Fibroblast of lung (primary cell): Measurements from ENCODE around the gene PRKCA. TPM values are rescaled to one million over a fixed set of nuclear protein-coding genes. Genes with fewer than 3 reads are reported as not detected.
"Not testable (repeated sequence)": the region's sequence is repeated elsewhere in the genome, so short reads cannot be mapped to it uniquely, and the experiment has no call there.

ENCODE experiments used
- DNase-seq, 2 donors: peaks; one replicate each; pipeline versions ENCODE4 v3.0.0 to v3.0.0-alpha.2; 2010; ENCODE audit warnings: low read depth in 2 of 2
- H2AFZ ChIP-seq: 2 replicates; pipeline ENCODE4 v1.5.1; 2012; ENCODE audit warnings: low read length, control low read depth, inconsistent platforms
- H3K27ac ChIP-seq: 2 replicates; pipeline ENCODE4 v1.5.1; 2011; ENCODE audit warnings: low read length, control low read depth; ENCODE audit not compliant: insufficient read depth
- H3K27me3 ChIP-seq: 2 replicates; pipeline ENCODE4 v1.5.1; 2011; ENCODE audit warnings: mild to moderate bottlenecking, low read length; ENCODE audit not compliant: control insufficient read depth, insufficient read depth
- H3K36me3 ChIP-seq: 2 replicates; pipeline ENCODE4 v1.5.1; 2011; ENCODE audit warnings: low read length; ENCODE audit not compliant: control insufficient read depth, insufficient read depth
- H3K4me1 ChIP-seq: 2 replicates; pipeline ENCODE4 v1.5.1; 2011; ENCODE audit warnings: low read length; ENCODE audit not compliant: control insufficient read depth, insufficient read depth; ENCODE audit errors: extremely low read depth
- H3K4me2 ChIP-seq: 2 replicates; pipeline ENCODE4 v1.5.1; 2011; ENCODE audit warnings: low read length, control low read depth; ENCODE audit not compliant: insufficient read depth; ENCODE audit errors: extremely low read depth
- H3K4me3 ChIP-seq, 4 experiments: fragments of 200-600 bp in 1 of 4; sonication (generic) in 1 of 4; replicated peaks in 1 of 4; 2 replicates each; pipeline ENCODE4 v1.5.1; 2011 to 2016; ENCODE audit warnings: low read length in 4 of 4, low read depth in 3 of 4, mild to moderate bottlenecking in 3 of 4, control low read depth in 2 of 4, inconsistent platforms in 1 of 4, mixed read lengths in 1 of 4; ENCODE audit not compliant: insufficient read depth in 1 of 4; ENCODE audit errors: control extremely low read depth in 1 of 4
- H3K79me2 ChIP-seq: 2 replicates; pipeline ENCODE4 v1.5.1; 2012; ENCODE audit warnings: mild to moderate bottlenecking, low read length, inconsistent platforms; ENCODE audit not compliant: control insufficient read depth, insufficient read depth
- H3K9ac ChIP-seq: 2 replicates; pipeline ENCODE4 v1.5.1; 2011; ENCODE audit warnings: mild to moderate bottlenecking, low read length, control low read depth; ENCODE audit not compliant: insufficient read depth
- H3K9me3 ChIP-seq: 2 replicates; pipeline ENCODE4 v1.5.1; 2012; ENCODE audit warnings: low read depth, low read length; ENCODE audit not compliant: control insufficient read depth, insufficient read depth
- H4K20me1 ChIP-seq: 2 replicates; pipeline ENCODE4 v1.5.1; 2011; ENCODE audit warnings: low read length; ENCODE audit not compliant: control insufficient read depth, insufficient read depth; ENCODE audit errors: extremely low read depth
- EZH2 ChIP-seq: IDR thresholded peaks from 2 replicates; pipeline ENCODE4 v1.5.1; 2012; ENCODE audit warnings: low read length, control low read depth, mild to moderate bottlenecking; ENCODE audit errors: missing control alignments
- polyA plus RNA-seq, 2 donors: library from polyadenylated mRNA; depleted of rRNA in 1 of 2; stranded (reverse) in 1 of 2; unstranded in 1 of 2; fragments of >200 nt; gene quantifications; 2 replicates each; pipeline ENCODE4 v1.2.1, GENCODE V29; 2011 to 2012; ENCODE audit warnings: missing spikeins in 1 of 2
- total RNA-seq: library from RNA; depleted of rRNA; stranded (reverse); fragments of >200 nt; gene quantifications from 2 replicates; pipeline ENCODE4 v1.2.1, GENCODE V29; 2014
- TF ChIP-seq, protein P1 (sequence below), 2 donors: IDR thresholded peaks in 1 of 2; conservative IDR thresholded peaks in 1 of 2; 1 replicate in 1 of 2; 2 replicates in 1 of 2; pipeline ENCODE4 v1.5.1; 2011 to 2012; ENCODE audit warnings: low read length in 2 of 2, control low read depth in 1 of 2, inconsistent platforms in 1 of 2, low read depth in 1 of 2, mild to moderate bottlenecking in 1 of 2

Gene PRKCA
- total and polyA plus RNA-seq, 2 donors (not counting 1 experiment from before 2014, with no cell fraction given), result 34.0 to 74.2 TPM

DNA sequence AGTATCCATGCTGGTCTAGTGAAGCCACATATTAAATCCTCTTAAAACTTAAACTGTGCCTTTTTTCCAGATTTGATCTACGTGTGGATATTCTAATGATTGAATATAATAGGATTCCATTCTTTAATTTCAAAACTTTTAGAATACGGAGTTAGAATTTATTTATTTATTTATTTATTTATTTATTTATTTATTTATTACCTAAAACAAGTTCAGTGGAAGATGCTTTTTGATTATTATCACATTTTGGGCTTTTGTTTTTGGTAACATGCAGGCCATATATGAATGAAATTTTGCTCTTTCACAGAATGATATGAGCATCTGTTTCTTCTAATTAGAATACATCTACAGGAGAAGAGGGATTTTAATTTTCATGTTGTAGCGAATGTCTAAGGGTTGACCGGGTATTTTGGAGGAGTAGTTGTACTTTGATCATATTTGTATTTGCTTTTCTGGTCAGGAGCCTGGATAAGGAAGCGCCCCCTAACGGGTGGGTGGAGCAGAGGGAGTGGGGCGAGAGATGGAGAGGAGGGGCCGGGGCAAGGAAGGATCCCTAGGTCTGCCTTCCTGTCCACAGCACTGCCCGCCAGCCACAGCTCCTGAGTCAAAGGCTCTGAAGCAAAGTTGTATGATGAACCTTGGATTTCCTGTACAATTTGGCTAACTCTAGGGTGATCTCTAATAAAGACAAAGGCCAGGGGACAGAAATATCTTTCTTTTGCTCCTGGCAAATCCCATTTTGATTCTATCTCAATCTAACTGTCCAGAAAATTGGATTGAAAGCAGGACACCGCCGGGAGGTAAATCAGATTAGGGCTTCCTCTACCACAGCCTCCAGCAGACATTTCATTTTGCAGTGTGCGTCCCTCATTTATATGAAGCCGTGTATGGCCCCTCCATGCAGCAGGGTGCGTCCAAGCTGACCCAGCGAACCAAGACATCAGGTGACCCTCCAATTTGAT, 149.1 kb downstream of the PRKCA start:
- Histone ChIP-seq H3K9ac (no peak overlapping the region), H4K20me1 (no peaks in the 10 kb centered on the region), H3K36me3 (peaks cover 1% of the 10 kb centered on the region), H2AFZ (no peak overlapping the region), H3K79me2 (peaks cover 64% of the 10 kb centered on the region), H3K27ac (no peak overlapping the region), H3K27me3 (no peaks in the 10 kb centered on the region), H3K4me3 (no peak overlapping the region), H3K4me2 (no peak overlapping the region), H3K4me1 (no peaks in the 10 kb centered on the region), H3K9me3 (no peaks in the 10 kb centered on the region)
- no peak for TF ChIP-seq EZH2
- TF ChIP-seq, protein P1, sequence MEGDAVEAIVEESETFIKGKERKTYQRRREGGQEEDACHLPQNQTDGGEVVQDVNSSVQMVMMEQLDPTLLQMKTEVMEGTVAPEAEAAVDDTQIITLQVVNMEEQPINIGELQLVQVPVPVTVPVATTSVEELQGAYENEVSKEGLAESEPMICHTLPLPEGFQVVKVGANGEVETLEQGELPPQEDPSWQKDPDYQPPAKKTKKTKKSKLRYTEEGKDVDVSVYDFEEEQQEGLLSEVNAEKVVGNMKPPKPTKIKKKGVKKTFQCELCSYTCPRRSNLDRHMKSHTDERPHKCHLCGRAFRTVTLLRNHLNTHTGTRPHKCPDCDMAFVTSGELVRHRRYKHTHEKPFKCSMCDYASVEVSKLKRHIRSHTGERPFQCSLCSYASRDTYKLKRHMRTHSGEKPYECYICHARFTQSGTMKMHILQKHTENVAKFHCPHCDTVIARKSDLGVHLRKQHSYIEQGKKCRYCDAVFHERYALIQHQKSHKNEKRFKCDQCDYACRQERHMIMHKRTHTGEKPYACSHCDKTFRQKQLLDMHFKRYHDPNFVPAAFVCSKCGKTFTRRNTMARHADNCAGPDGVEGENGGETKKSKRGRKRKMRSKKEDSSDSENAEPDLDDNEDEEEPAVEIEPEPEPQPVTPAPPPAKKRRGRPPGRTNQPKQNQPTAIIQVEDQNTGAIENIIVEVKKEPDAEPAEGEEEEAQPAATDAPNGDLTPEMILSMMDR (conservative IDR thresholded peaks at IDR 0.05 in 1 of 2, IDR thresholded peaks at IDR 0.05 in 1 of 2; ENCODE audit: low read depth in 1 of 2, low read length in 2 of 2), result no peak
- DNase-seq, result no peak

DNA sequence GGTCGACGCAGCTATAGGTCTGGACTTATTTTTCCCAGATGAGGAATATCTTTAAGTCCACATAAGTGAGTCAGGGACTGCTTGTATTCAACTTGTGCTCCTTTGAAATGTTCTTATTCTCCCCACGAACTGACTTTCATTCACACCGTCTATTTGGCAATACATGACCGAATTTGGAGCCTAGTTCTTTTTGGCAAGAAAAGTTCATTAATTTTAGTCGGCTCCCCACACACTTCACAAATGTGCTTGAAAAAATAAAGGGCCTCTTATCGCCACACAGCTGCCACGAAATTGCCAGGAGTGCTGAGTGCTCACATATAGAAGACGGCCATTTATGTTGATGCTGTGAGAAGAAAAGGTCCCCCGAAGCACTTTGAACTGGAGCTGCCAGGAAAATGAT, 152.6 kb downstream of the PRKCA start:
- Histone ChIP-seq H3K27me3 (no peaks in the 10 kb centered on the region), H4K20me1 (no peaks in the 10 kb centered on the region), H3K79me2 (peaks cover 45% of the 10 kb centered on the region), H2AFZ (no peak overlapping the region), H3K9ac (no peak overlapping the region), H3K4me2 (no peak overlapping the region), H3K4me1 (peaks cover 6% of the 10 kb centered on the region), H3K36me3 (peaks cover 3% of the 10 kb centered on the region), H3K9me3 (no peaks in the 10 kb centered on the region), H3K4me3 (no peak overlapping the region), H3K27ac (no peak overlapping the region)
- no peak for TF ChIP-seq EZH2
- TF ChIP-seq, protein P1 (conservative IDR thresholded peaks at IDR 0.05 in 1 of 2, IDR thresholded peaks at IDR 0.05 in 1 of 2; ENCODE audit: low read depth in 1 of 2, low read length in 2 of 2), result no peak
- DNase-seq, result peak; percentile 83 to 87

DNA sequence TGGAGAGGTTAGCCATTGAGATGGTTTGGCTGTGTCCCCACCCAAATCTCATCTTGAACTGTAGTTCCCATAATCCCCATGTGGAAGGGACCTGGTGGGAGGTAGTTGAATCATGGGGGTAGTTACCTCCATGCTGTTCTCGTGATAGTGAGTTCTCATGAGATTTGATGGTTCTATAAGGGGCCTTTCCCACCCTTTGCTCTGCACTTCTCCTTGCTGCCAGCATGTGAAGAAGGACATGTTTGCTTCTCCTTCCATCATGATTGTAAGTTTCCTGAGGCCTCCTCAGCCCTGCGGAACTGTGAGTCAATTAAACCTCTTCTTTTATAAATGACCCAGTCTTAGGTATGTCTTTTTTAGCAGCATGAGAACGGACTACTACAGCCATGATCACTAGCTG, 155.1 kb downstream of the PRKCA start:
- Histone ChIP-seq H3K79me2 (peaks cover 46% of the 10 kb centered on the region), H3K4me1 (peaks cover 18% of the 10 kb centered on the region)
- not testable (repeated sequence) for H3K36me3 ChIP-seq, H3K9me3 ChIP-seq, H4K20me1 ChIP-seq, H3K27ac ChIP-seq, H3K27me3 ChIP-seq, H3K9ac ChIP-seq, H3K4me2 ChIP-seq, H2AFZ ChIP-seq, DNase-seq, H3K4me3 ChIP-seq
